NCI-H2107 treated with DMSO at 0.1 percent for 48 hours (cell line): ENCODE measurements around the gene TMTC2.

ENCODE experiments used
- DNase-seq: peaks from one replicate; lab custom pipeline; 2025; ENCODE audit not compliant: unreplicated experiment; lab: John Stamatoyannopoulos, UW

TMTC2 gene

GRCh38 chr12:82950356-82950755, 263.6 kb downstream of the TMTC2 start:
- DNase-seq, result no peak

- DNase-seq, result no peak
Measured at GRCh38 chr12:82952946-82953345, 266.2 kb downstream of the TMTC2 start.

GRCh38 chr12:82953397-82953796, 266.7 kb downstream of the TMTC2 start:
- DNase-seq, result no peak

GRCh38 chr12:82954064-82954463, 267.4 kb downstream of the TMTC2 start:
- no peak for DNase-seq

- DNase-seq, result peak; percentile 57
Measured at GRCh38 chr12:82954572-82954971, 267.9 kb downstream of the TMTC2 start.

- DNase-seq, result no peak
Measured at GRCh38 chr12:82955043-82955442, 268.3 kb downstream of the TMTC2 start.

- no peak for DNase-seq
Measured at GRCh38 chr12:82958966-82959365, 272.3 kb downstream of the TMTC2 start.

- no peak for DNase-seq
Measured at GRCh38 chr12:82959821-82960220, 273.1 kb downstream of the TMTC2 start.

GRCh38 chr12:82961835-82962234, 275.1 kb downstream of the TMTC2 start:
- no peak for DNase-seq

GRCh38 chr12:82963956-82964355, 277.2 kb downstream of the TMTC2 start:
- peak; percentile 40 for DNase-seq

- peak; percentile 77 for DNase-seq
Measured at GRCh38 chr12:82964446-82964845, 277.7 kb downstream of the TMTC2 start.

GRCh38 chr12:82966001-82966559, 279.4 kb downstream of the TMTC2 start:
- DNase-seq, result no peak

- DNase-seq, result peak; percentile 6
Measured at GRCh38 chr12:82968631-82969367, 282.1 kb downstream of the TMTC2 start.

- no peak for DNase-seq
Measured at GRCh38 chr12:82970614-82971013, 283.9 kb downstream of the TMTC2 start.

- DNase-seq, result no peak
Measured at GRCh38 chr12:82971584-82971983, 284.9 kb downstream of the TMTC2 start.

GRCh38 chr12:82972624-82973023, 285.9 kb downstream of the TMTC2 start:
- no peak for DNase-seq

GRCh38 chr12:82973592-82973991, 286.9 kb downstream of the TMTC2 start:
- no peak for DNase-seq

GRCh38 chr12:82981150-82981549, 294.4 kb downstream of the TMTC2 start:
- DNase-seq, result no peak

- DNase-seq, result no peak
Measured at GRCh38 chr12:82994117-82994516, 307.4 kb downstream of the TMTC2 start.

GRCh38 chr12:82996168-82996812, 309.6 kb downstream of the TMTC2 start:
- peak; percentile 35 for DNase-seq

GRCh38 chr12:82998509-82998908, 311.8 kb downstream of the TMTC2 start:
- no peak for DNase-seq

GRCh38 chr12:83003026-83003425, 316.3 kb downstream of the TMTC2 start:
- no peak for DNase-seq
